Aorta (tissue), 5 donors: ENCODE data around the gene AGBL4. TPM values are rescaled to one million over a fixed set of nuclear protein-coding genes. Genes with fewer than 3 reads are reported as not detected.

Experiments used
- ATAC-seq: fragments of 200-7000 bp; cut with Tn5 transposase; one replicate; pipeline ENCODE4 v1.9.1; 2022; ENCODE audit warnings: moderate library complexity; ENCODE audit not compliant: low FRiP score
- DNase-seq, 2 donors: peaks; one replicate each; pipeline ENCODE4 v3.0.0-alpha.2; 2020
- H3K27ac ChIP-seq, 2 donors: one replicate each; pipeline ENCODE4 v1.5.1; 2013; ENCODE audit warnings: low read length in 2 of 2, mild to moderate bottlenecking in 2 of 2, moderate library complexity in 2 of 2, control low read depth in 1 of 2, inconsistent platforms in 1 of 2, low read depth in 1 of 2
- H3K27me3 ChIP-seq, 2 donors: one replicate each; pipeline ENCODE4 v1.6.1; 2013; ENCODE audit warnings: control low read depth in 1 of 2, low read length in 1 of 2, mild to moderate bottlenecking in 1 of 2, moderate library complexity in 1 of 2; ENCODE audit not compliant: insufficient read depth in 2 of 2, control insufficient read depth in 1 of 2
- H3K36me3 ChIP-seq, 2 donors: one replicate each; pipeline ENCODE4 v1.6.1; 2013; ENCODE audit warnings: control low read depth in 1 of 2, low read length in 1 of 2, mild to moderate bottlenecking in 1 of 2; ENCODE audit not compliant: insufficient read depth in 2 of 2, control insufficient read depth in 1 of 2
- H3K4me1 ChIP-seq, 2 donors: one replicate each; pipeline ENCODE4 v1.6.1; 2013; ENCODE audit warnings: low read length in 2 of 2, control low read depth in 1 of 2, mild to moderate bottlenecking in 1 of 2, moderate library complexity in 1 of 2; ENCODE audit not compliant: insufficient read depth in 2 of 2, control insufficient read depth in 1 of 2
- H3K4me3 ChIP-seq, 2 donors: one replicate each; pipeline ENCODE4 v1.5.1; 2013; ENCODE audit warnings: low read length in 2 of 2, control low read depth in 1 of 2, mild to moderate bottlenecking in 1 of 2
- H3K9me3 ChIP-seq: one replicate; pipeline ENCODE4 v1.6.1; 2013; ENCODE audit warnings: mild to moderate bottlenecking, low read length; ENCODE audit not compliant: control insufficient read depth
- WGBS, 2 donors: extraction: QIAGEN DNeasy Blood & Tissue Kit; methylation state at CpG; one replicate each; pipeline ENCODE4 v1.1.7; 2013; 5-methylcytosine and 5-hydroxymethylcytosine counted together
- intact Hi-C, 2 donors: fragments of 100-400 bp; cut with DNase I; formaldehyde crosslinking; loops; one replicate each; pipeline versions ENCODE4 v1.14.2 to v1.15.0; 2022
- polyA plus RNA-seq, 2 donors: library from polyadenylated mRNA; stranded (reverse); fragments of 200-250 nt; gene quantifications; one replicate each; pipeline ENCODE4 v1.2.3, GENCODE V29; 2013
- total RNA-seq, 2 donors: library from RNA; stranded (reverse); fragmentation: NEBNext Ultra II Directional; extraction: Animal tissue kit (Norgen Biotek cat#: 25700); gene quantifications; one replicate each; pipeline ENCODE4 v1.2.1, GENCODE V29; 2021
- donor health status: healthy with polysubstance abuse.
- donor health status: Bipolar disorder and iron deficiency.
- donor health status: DM: no; HTN: no; CAD: no.
- donor health status: DM: no; HTN: no; CAD: no.
- donor health status: DM: yes; HTN: yes; CAD: no.

The AGBL4 gene
- total and polyA plus RNA-seq, 4 donors = 0.18 TPM; not detected in 3

DNA sequence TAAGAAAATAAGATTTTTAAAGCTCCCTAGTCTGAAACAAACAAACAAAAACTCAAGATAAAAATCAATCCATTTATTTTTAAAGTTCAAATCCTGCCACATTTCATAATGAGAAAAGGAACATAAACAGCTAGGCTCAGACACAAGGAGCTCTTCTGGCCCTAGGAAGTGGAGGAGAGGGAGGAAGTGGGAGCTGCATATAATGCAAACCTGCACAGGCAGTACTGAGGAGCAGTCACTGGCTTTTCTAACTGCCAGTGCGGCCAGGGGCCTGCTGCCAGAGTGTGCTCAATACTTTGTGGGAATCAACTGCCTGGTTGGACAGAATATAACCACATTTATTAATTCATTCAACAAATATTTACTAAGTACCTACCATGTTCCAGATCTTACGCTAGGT, 1411.9 kb downstream of the AGBL4 start:
- ATAC-seq = no peak
- Histone ChIP-seq H3K36me3 (no peaks in the 10 kb centered on the region), H3K27ac (no peak overlapping the region), H3K4me1 (peaks cover 0 to 3% of the 10 kb centered on the region in 2 donors), H3K4me3 (no peak overlapping the region), H3K27me3 (no peaks in the 10 kb centered on the region), H3K9me3 (no peaks in the 10 kb centered on the region)
- DNase-seq = no peak
- 72 to 78% methylated on average over 2 of the region's 2 CpGs for WGBS, 2 donors
- intact Hi-C loops = no loop called here

DNA sequence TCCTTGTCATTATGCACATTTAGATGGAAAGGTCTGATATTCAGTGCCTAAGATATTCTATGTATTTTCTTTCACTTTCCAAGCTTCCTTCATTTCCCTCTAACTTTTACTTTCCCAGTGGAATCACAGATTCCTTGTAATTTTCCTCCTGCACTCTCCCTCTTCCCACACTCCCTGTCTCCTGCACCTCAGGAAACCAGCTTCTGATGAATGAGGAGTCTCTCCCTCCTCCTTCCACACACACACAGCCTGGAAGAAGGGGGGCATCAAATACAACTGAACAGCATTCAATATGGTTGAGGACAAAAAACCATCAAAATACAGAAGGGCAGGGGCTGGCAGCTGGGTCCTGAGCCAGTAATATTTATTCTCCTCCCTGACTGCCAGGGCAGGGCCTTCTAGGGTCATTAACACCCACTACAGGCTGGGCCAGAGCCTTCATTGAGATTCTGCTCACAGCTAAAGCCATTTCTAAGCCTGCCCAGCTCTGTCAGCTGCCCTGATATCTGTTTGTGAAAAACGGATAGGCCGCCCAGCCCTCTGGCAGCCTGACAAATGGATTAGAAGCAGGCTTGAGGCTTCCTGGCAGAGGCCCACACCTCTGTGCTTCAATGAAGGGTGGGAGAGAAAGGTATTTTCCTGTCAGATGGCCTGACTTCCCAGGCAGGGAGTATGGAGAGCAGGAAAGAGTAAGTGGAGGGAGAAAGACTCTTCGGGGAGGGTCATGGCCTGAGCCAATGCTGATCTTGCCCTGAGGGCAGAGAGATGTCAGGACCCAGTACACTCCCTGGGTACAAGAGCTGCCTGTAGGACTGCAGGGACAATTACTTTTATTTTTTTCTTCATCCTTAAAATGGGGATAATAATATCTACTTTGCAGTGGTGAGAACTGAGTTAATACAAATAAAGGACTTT, 1412.9 kb downstream of the AGBL4 start:
- no peaks in the 10 kb centered on the region for H3K9me3 ChIP-seq

DNA sequence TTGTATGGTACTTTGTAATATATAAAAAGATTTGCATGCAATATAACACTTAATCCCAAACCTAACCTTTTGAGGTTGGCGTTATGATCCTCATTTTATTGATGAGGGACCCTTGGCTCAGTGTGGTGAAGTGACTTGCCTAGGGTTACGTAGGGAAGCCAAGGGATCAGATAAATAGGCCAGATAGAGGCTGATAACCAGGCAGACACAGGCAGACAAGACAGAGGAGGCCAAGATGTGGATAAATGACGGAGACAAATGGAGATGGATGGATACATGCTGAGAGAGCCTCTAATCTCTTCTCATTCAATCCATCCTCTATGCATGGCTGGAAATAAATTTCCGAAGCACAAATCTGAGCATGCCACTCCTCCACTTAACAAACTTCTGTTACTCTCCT, 1414.9 kb downstream of the AGBL4 start:
- Histone ChIP-seq H3K27me3 (no peaks in the 10 kb centered on the region), H3K4me1 (peaks cover 0 to 3% of the 10 kb centered on the region in 2 donors), H3K9me3 (no peaks in the 10 kb centered on the region), H3K4me3 (no peak overlapping the region), H3K27ac (no peak overlapping the region), H3K36me3 (no peaks in the 10 kb centered on the region)
- DNase-seq (no peak), ATAC-seq (no peak)
- intact Hi-C loops = no loop called here
- 86 to 88% methylated on average over 4 of the region's 4 CpGs for WGBS, 2 donors

More for the DNA sequence above, 1412.9 kb downstream of the AGBL4 start:
- DNase-seq = peak in 1 of 2 donors; percentile 43
- no peak for ATAC-seq
- WGBS, 2 donors = 11 to 22% methylated on average over 3 of the region's 3 CpGs
- no peak overlapping the region for H3K4me3 ChIP-seq
- intact Hi-C loops = no loop called here
- H3K4me1 ChIP-seq = peaks cover 0 to 3% of the 10 kb centered on the region in 2 donors
- H3K27ac ChIP-seq = no peak overlapping the region
- no peaks in the 10 kb centered on the region for H3K27me3 ChIP-seq
- H3K36me3 ChIP-seq = no peaks in the 10 kb centered on the region

DNA sequence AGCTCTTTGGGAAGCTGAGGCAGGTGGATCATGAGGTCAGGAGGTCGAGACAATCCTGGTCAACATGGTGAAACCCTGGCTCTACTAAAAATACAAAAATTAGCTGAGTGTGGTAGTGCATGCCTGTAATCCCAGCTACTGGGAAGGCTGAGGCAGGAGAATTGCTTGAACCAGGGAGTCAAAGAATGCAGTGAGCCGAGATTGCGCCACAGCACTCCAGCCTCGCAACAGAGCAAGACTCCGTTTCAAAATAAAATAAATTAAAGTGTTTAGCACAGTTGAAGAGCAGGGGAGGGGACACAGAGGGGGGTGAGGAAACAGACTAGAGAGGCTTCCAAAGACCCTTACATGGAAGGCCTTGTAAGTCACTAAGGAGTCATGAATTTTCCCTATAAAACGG, 1420.5 kb downstream of the AGBL4 start:
- ATAC-seq = no peak
- Histone ChIP-seq H3K4me1 (peaks cover 0 to 3% of the 10 kb centered on the region in 2 donors), H3K27ac (no peak overlapping the region), H3K36me3 (no peaks in the 10 kb centered on the region), H3K4me3 (no peak overlapping the region), H3K9me3 (no peaks in the 10 kb centered on the region), H3K27me3 (no peaks in the 10 kb centered on the region)
- 84 to 95% methylated on average over 6 of the region's 6 CpGs for WGBS, 2 donors
- intact Hi-C loops = no loop called here
- DNase-seq = no peak

DNA sequence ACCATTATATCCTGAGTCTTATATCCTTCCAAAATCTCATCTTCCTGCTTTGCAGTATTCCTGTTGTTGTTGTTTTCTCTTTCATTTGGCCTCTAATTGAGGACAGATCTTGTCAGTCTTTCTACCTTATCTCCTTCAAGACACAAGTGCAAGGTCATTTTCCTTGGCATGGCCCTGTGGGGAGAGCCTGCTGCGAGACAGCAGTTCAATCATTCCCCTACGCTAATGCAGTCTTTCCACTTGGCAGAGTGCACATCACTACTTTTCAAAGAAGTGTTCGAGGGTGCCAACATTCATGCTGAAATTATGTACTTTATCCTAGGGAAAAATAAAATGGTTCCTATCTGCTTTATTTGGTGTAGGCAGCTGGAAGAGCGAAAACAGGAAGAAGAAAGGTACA, 1421.4 kb downstream of the AGBL4 start:
- H3K9me3 ChIP-seq = no peaks in the 10 kb centered on the region
- ATAC-seq (no peak), DNase-seq (no peak)
- intact Hi-C loops = no loop called here
- no peak overlapping the region for H3K4me3 ChIP-seq
- H3K4me1 ChIP-seq = peaks cover 0 to 3% of the 10 kb centered on the region in 2 donors
- no peak overlapping the region for H3K27ac ChIP-seq
- H3K27me3 ChIP-seq = no peaks in the 10 kb centered on the region
- WGBS, 2 donors = 6 to 12% methylated on average over 4 of the region's 4 CpGs
- H3K36me3 ChIP-seq = no peaks in the 10 kb centered on the region

DNA sequence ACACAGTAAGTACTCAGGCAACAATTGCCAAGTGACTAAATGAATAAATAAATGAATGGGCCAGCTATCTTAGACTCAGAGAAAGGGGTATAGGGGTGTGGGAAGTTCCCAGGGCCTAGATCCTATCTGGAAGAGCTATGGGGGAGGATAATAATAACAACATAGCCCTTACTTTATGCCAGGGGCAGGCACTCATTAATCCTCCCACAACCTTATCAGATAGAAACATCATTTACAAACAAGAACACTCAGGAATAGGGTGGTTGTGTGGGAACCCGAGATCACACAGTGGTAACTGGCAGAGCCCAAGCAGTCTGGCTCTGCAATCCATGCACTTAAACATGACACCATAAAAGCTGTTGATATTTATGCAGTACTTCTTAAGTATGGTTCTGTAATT, 1423.6 kb downstream of the AGBL4 start:
- Histone ChIP-seq H3K4me3 (no peak overlapping the region), H3K9me3 (no peaks in the 10 kb centered on the region), H3K27ac (no peak overlapping the region), H3K27me3 (no peaks in the 10 kb centered on the region), H3K36me3 (no peaks in the 10 kb centered on the region), H3K4me1 (peaks cover 0 to 3% of the 10 kb centered on the region in 2 donors)
- ATAC-seq (no peak), DNase-seq (no peak)
- intact Hi-C loops = no loop called here
- WGBS, 2 donors = 52 to 53% methylated on average over 1 of the region's 1 CpG

DNA sequence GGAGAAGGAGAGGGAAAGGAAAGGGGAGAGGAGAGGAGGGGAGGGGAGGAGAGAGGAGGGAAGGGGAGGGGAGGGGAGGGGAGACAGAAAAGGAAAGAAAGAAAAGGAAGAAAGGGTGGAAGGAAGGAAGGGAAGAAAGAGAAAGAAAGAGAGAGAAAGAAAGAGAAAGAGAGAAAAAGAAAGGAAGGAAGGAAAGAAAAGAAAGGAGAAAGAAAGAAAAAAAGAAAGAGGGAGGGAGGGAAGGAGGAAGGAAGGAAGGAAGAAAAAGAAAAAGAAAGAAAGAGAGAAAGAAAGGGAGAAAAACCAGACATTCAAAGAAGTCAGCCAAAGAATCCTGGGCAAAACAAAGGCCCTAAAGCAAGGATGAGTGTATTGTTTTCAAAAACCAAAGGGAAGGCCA, 1426.1 kb downstream of the AGBL4 start:
- H3K4me1 ChIP-seq = peaks cover 0 to 3% of the 10 kb centered on the region in 2 donors
- H3K4me3 ChIP-seq = no peak overlapping the region
- intact Hi-C loops = no loop called here
- no peak for ATAC-seq
- no peaks in the 10 kb centered on the region for H3K27me3 ChIP-seq
- DNase-seq = no peak
- no peaks in the 10 kb centered on the region for H3K9me3 ChIP-seq
- no peaks in the 10 kb centered on the region for H3K36me3 ChIP-seq
- H3K27ac ChIP-seq = no peak overlapping the region

DNA sequence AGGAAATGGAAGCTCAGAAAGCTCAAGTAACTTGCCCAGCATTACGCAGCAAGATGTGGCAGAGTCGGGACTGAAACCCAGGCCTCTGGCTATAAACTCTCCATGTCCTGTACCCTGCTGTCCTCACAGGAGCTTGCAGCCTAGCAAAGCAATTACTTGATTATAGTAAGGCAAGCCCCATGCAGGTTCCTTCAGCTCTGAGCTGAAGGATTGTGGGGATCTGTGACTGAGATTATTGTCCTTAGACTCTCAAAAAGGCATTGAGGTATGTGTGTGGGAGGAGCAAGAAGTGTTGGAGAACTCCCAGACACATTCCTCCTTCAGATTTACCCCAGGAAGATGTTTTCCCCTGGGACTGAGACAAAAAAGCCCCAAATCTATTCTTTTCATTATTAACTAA, 1427.7 kb downstream of the AGBL4 start:
- intact Hi-C loops = no loop called here
- no peak overlapping the region for H3K4me3 ChIP-seq
- H3K27me3 ChIP-seq = no peaks in the 10 kb centered on the region
- DNase-seq (no peak), ATAC-seq (no peak)
- no peak overlapping the region for H3K27ac ChIP-seq
- no peaks in the 10 kb centered on the region for H3K36me3 ChIP-seq
- H3K4me1 ChIP-seq = no peaks in the 10 kb centered on the region
- WGBS, 2 donors = 70% methylated on average over 2 of the region's 2 CpGs
- no peaks in the 10 kb centered on the region for H3K9me3 ChIP-seq

DNA sequence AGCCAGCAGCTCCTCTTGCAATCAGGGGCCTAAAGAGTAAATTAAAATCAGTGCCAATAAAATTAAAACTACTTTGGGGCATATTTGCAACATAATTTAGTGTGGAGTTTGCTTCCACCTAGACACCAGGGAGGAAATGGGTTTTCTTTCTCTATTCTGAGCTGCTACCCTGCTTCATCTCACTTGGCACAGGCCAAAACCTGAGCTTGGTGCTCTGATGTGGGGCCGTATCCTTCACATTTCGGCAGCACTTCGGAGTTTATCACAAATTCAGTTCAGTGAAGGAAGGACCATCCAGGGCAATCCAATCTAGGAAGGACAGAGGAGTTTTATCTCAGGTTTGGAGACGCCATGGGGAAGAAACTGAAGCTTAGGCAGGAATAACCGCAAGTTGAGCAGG, 1428.1 kb downstream of the AGBL4 start:
- intact Hi-C loops = no loop called here
- no peak overlapping the region for H3K27ac ChIP-seq
- no peak for DNase-seq
- ATAC-seq = no peak
- no peaks in the 10 kb centered on the region for H3K4me1 ChIP-seq
- 88 to 94% methylated on average over 5 of the region's 5 CpGs for WGBS, 2 donors
- H3K27me3 ChIP-seq = no peaks in the 10 kb centered on the region
- H3K36me3 ChIP-seq = no peaks in the 10 kb centered on the region
- no peaks in the 10 kb centered on the region for H3K9me3 ChIP-seq
- no peak overlapping the region for H3K4me3 ChIP-seq
